K562 (cell line): ENCODE data around the gene SLC18A3. TPM values are rescaled to one million over a fixed set of nuclear protein-coding genes. Genes with fewer than 3 reads are reported as not detected.

Source experiments
- IRF1 ChIP-seq: sonication (generic); formaldehyde crosslinking; IDR thresholded peaks from 2 replicates; pipeline ENCODE4 v1.8.0; 2022; ENCODE audit warnings: missing genetic modification reagents, mild to moderate bottlenecking, borderline replicate concordance
- LCOR ChIP-seq: sonication (generic); formaldehyde crosslinking; IDR thresholded peaks from 2 replicates; pipeline ENCODE4 v1.8.0; 2022; ENCODE audit warnings: mild to moderate bottlenecking, missing genetic modification reagents
- MYBL2 ChIP-seq, 2 experiments: fragments of 450-650 bp in 1 of 2; sonication (generic) in 1 of 2; formaldehyde crosslinking in 1 of 2; IDR thresholded peaks; 2 replicates each; pipeline versions ENCODE4 v1.6.1 to v1.8.1; 2017 to 2022; ENCODE audit warnings: borderline replicate concordance in 1 of 2, inconsistent platforms in 1 of 2, low read depth in 1 of 2, mild to moderate bottlenecking in 1 of 2, missing genetic modification reagents in 1 of 2, moderate library complexity in 1 of 2
- NELFE ChIP-seq: IDR thresholded peaks from 2 replicates; pipeline ENCODE4 v1.6.1; 2011; ENCODE audit warnings: mild to moderate bottlenecking; ENCODE audit not compliant: insufficient read depth, insufficient read length
- polyA plus RNA-seq, 8 experiments: library from polyadenylated mRNA; depleted of rRNA in 4 of 8; stranded (reverse) in 5 of 8; unstranded in 3 of 8; fragments of >200 nt; fragmentation: Nextera tagmentation in 2 of 8; fragmentation: Illumina TruSeq in 1 of 8; extraction: Ambion mirVana in 2 of 8; extraction: Trizol in 1 of 8; gene quantifications; 2 replicates each; pipeline versions ENCODE4 v1.2.1 to v1.2.3, GENCODE V29; 2011 to 2014; ENCODE audit warnings: inconsistent platforms in 1 of 8, missing spikeins in 1 of 8
- total RNA-seq, 7 experiments: library from RNA; depleted of rRNA in 6 of 7; stranded (reverse); fragments of >200 nt in 6 of 7; fragmentation: Illumina TruSeq in 2 of 7; extraction: Trizol in 2 of 7; gene quantifications; 2 replicates each; pipeline versions ENCODE4 v1.2.1 to v1.2.3, GENCODE V29; 2011 to 2021; ENCODE audit warnings: low replicate concordance in 1 of 7
- TF ChIP-seq, protein P1 (sequence below), 2 experiments: fragments of 250-450 bp in 1 of 2; fragments of 450-650 bp in 1 of 2; sonication (Bioruptor Pico) in 1 of 2; IDR thresholded peaks; 2 replicates each; pipeline versions ENCODE4 v1.6.1 to v1.8.0; 2016 to 2021; ENCODE audit warnings: mild to moderate bottlenecking in 2 of 2, moderate library complexity in 2 of 2, missing compliant biosample characterization in 1 of 2, missing genetic modification characterization in 1 of 2

The SLC18A3 gene
- total and polyA plus RNA-seq, 9 of the 15 experiments (the other 6 are each of a cell fraction or from before 2014, with no cell fraction given), result not detected

DNA sequence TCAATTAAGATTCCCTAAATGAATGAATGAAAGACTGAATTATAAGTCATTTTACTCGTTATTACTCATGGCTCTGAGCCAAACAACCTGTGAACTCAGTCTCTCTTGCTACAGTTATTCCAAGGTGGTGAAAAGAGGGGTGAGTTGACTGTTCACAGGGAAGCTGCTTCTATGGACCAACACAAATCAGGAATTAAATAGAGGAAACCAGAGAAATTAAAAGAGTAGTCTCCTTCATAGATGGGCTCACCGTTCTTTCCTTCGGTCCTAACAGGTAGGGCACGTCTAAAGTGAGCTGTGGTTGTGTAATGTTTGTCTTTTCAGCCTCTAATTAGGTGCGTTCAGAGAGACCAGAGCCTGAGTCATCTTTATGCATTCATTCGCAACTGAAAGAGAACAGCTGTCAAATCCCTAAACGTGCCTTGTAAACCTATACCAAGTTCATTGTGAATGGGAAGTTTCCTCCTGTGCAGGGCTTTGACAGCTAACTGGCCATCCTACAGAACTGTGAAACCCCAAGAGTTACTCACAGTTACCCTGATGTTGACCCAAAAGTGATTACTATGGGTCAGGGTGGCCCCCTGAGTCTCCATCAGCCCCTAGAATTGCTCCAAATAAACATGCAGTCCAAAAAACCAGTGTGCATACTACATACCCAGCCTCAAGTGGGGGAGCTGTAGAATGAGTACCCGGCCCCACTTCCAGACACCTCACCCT is 51.2 kb downstream of the SLC18A3 start (continued):
- no peak for TF ChIP-seq IRF1 (CRISPR knock-in tag)
- no peak for TF ChIP-seq MYBL2 (IDR thresholded peaks at IDR 0.05; ENCODE audit: low read depth)
- no peak for TF ChIP-seq MYBL2 (CRISPR knock-in tag; IDR thresholded peaks at IDR 0.05; ENCODE audit: borderline replicate concordance)
- TF ChIP-seq, protein P1, sequence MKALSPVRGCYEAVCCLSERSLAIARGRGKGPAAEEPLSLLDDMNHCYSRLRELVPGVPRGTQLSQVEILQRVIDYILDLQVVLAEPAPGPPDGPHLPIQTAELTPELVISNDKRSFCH (CRISPR knock-in tag; IDR thresholded peaks at IDR 0.05), result no peak
- TF ChIP-seq, protein P1 (tag; IDR thresholded peaks at IDR 0.05), result no peak
- TF ChIP-seq LCOR, result no peak
- no peak for TF ChIP-seq NELFE

Other genes with a start within 250 kb of the SLC18A3 start
- not detected in 2 replicates for gene DRGX, start 214.2 kb upstream of the SLC18A3 start, total RNA-seq (2014; rRNA removed)
- not detected in 2 replicates for gene DRGX, start 214.2 kb upstream of the SLC18A3 start, total RNA-seq (2014; rRNA removed; fragmentation: Illumina TruSeq; extraction: Trizol)
- gene DRGX, start 214.2 kb upstream of the SLC18A3 start, total RNA-seq (2015; rRNA removed; fragmentation: Illumina TruSeq; extraction: Trizol), result not detected in 2 replicates
- gene DRGX, start 214.2 kb upstream of the SLC18A3 start, total RNA-seq (2021), result not detected in 2 replicates
- not detected in 2 replicates for gene DRGX, start 214.2 kb upstream of the SLC18A3 start, polyA plus RNA-seq (2011; rRNA removed)
- not detected in 2 replicates for gene DRGX, start 214.2 kb upstream of the SLC18A3 start, polyA plus RNA-seq (2014; fragmentation: Illumina TruSeq; extraction: Trizol)
- not detected for gene DRGX, start 214.2 kb upstream of the SLC18A3 start, polyA plus RNA-seq (2014; fragmentation: Nextera tagmentation; extraction: Ambion mirVana)
- not detected in 2 replicates for gene DRGX, start 214.2 kb upstream of the SLC18A3 start, polyA plus RNA-seq (2014; rRNA removed)
- gene ERCC6, start 71.2 kb upstream of the SLC18A3 start, total RNA-seq (2014; rRNA removed), result 7.1 and 7.8 TPM in 2 replicates
- gene ERCC6, start 71.2 kb upstream of the SLC18A3 start, total RNA-seq (2014; rRNA removed; fragmentation: Illumina TruSeq; extraction: Trizol), result 13.6 and 13.8 TPM in 2 replicates
- gene ERCC6, start 71.2 kb upstream of the SLC18A3 start, total RNA-seq (2015; rRNA removed; fragmentation: Illumina TruSeq; extraction: Trizol), result 11.5 and 11.8 TPM in 2 replicates
- 15.7 and 17.3 TPM in 2 replicates for gene ERCC6, start 71.2 kb upstream of the SLC18A3 start, total RNA-seq (2021)
- 17.0 and 17.7 TPM in 2 replicates for gene ERCC6, start 71.2 kb upstream of the SLC18A3 start, polyA plus RNA-seq (2011; rRNA removed)
- 9.1 and 11.6 TPM in 2 replicates for gene ERCC6, start 71.2 kb upstream of the SLC18A3 start, polyA plus RNA-seq (2014; fragmentation: Illumina TruSeq; extraction: Trizol)
- gene ERCC6, start 71.2 kb upstream of the SLC18A3 start, polyA plus RNA-seq (2014; fragmentation: Nextera tagmentation; extraction: Ambion mirVana), result 10 to 100 TPM in 1 of 2 experiments, 1 to 10 TPM in 1; 7.8 to 13.4 TPM
- 7.2 and 9.9 TPM in 2 replicates for gene ERCC6, start 71.2 kb upstream of the SLC18A3 start, polyA plus RNA-seq (2014; rRNA removed)
- gene CHAT, start 3.7 kb downstream of the SLC18A3 start, total RNA-seq (2014; rRNA removed), result not detected in 2 replicates
- not detected in 2 replicates for gene CHAT, start 3.7 kb downstream of the SLC18A3 start, total RNA-seq (2014; rRNA removed; fragmentation: Illumina TruSeq; extraction: Trizol)
- not detected in 2 replicates for gene CHAT, start 3.7 kb downstream of the SLC18A3 start, total RNA-seq (2015; rRNA removed; fragmentation: Illumina TruSeq; extraction: Trizol)
- not detected in 2 replicates for gene CHAT, start 3.7 kb downstream of the SLC18A3 start, total RNA-seq (2021)
- not detected in 2 replicates for gene CHAT, start 3.7 kb downstream of the SLC18A3 start, polyA plus RNA-seq (2011; rRNA removed)
- not detected in 2 replicates for gene CHAT, start 3.7 kb downstream of the SLC18A3 start, polyA plus RNA-seq (2014; fragmentation: Illumina TruSeq; extraction: Trizol)
- not detected for gene CHAT, start 3.7 kb downstream of the SLC18A3 start, polyA plus RNA-seq (2014; fragmentation: Nextera tagmentation; extraction: Ambion mirVana)
- gene CHAT, start 3.7 kb downstream of the SLC18A3 start, polyA plus RNA-seq (2014; rRNA removed), result not detected in 2 replicates
- not detected in 2 replicates for gene C10orf53, start 69.3 kb downstream of the SLC18A3 start, total RNA-seq (2014; rRNA removed)
- not detected in 2 replicates for gene C10orf53, start 69.3 kb downstream of the SLC18A3 start, total RNA-seq (2014; rRNA removed; fragmentation: Illumina TruSeq; extraction: Trizol)
- gene C10orf53, start 69.3 kb downstream of the SLC18A3 start, total RNA-seq (2015; rRNA removed; fragmentation: Illumina TruSeq; extraction: Trizol), result not detected in 2 replicates
- gene C10orf53, start 69.3 kb downstream of the SLC18A3 start, total RNA-seq (2021), result not detected in 2 replicates
- gene C10orf53, start 69.3 kb downstream of the SLC18A3 start, polyA plus RNA-seq (2011; rRNA removed), result not detected in 2 replicates
- gene C10orf53, start 69.3 kb downstream of the SLC18A3 start, polyA plus RNA-seq (2014; fragmentation: Illumina TruSeq; extraction: Trizol), result not detected in 2 replicates
- not detected for gene C10orf53, start 69.3 kb downstream of the SLC18A3 start, polyA plus RNA-seq (2014; fragmentation: Nextera tagmentation; extraction: Ambion mirVana)
- not detected in 2 replicates for gene C10orf53, start 69.3 kb downstream of the SLC18A3 start, polyA plus RNA-seq (2014; rRNA removed)
- gene OGDHL, start 152.0 kb downstream of the SLC18A3 start, total RNA-seq (2014; rRNA removed), result 0.94 and 0.95 TPM in 2 replicates
- 0.45 and 0.51 TPM in 2 replicates for gene OGDHL, start 152.0 kb downstream of the SLC18A3 start, total RNA-seq (2014; rRNA removed; fragmentation: Illumina TruSeq; extraction: Trizol)
- gene OGDHL, start 152.0 kb downstream of the SLC18A3 start, total RNA-seq (2015; rRNA removed; fragmentation: Illumina TruSeq; extraction: Trizol), result 0.72 and 0.91 TPM in 2 replicates
- 1.4 and 1.8 TPM in 2 replicates for gene OGDHL, start 152.0 kb downstream of the SLC18A3 start, total RNA-seq (2021)
- 1.5 and 1.8 TPM in 2 replicates for gene OGDHL, start 152.0 kb downstream of the SLC18A3 start, polyA plus RNA-seq (2011; rRNA removed)
- gene OGDHL, start 152.0 kb downstream of the SLC18A3 start, polyA plus RNA-seq (2014; fragmentation: Illumina TruSeq; extraction: Trizol), result 0.80 and 1.2 TPM in 2 replicates
- gene OGDHL, start 152.0 kb downstream of the SLC18A3 start, polyA plus RNA-seq (2014; fragmentation: Nextera tagmentation; extraction: Ambion mirVana), result under 1 TPM; 0.01 to 0.15 TPM
- gene OGDHL, start 152.0 kb downstream of the SLC18A3 start, polyA plus RNA-seq (2014; rRNA removed), result 1.5 and 1.7 TPM in 2 replicates